SW480 (cell line): ENCODE results near the gene GYS2.
A peak's percentile ranks its signal among the peaks of the same experiment; 100 is the strongest.
"Not testable (repeated sequence)": the region's sequence is repeated elsewhere in the genome, so short reads cannot be mapped to it uniquely, and the experiment has no call there.

ENCODE experiments used
- DNase-seq: peaks from one replicate; pipeline ENCODE4 v3.0.0-alpha.2; 2016; ENCODE audit warnings: low spot score

The GYS2 gene

DNA sequence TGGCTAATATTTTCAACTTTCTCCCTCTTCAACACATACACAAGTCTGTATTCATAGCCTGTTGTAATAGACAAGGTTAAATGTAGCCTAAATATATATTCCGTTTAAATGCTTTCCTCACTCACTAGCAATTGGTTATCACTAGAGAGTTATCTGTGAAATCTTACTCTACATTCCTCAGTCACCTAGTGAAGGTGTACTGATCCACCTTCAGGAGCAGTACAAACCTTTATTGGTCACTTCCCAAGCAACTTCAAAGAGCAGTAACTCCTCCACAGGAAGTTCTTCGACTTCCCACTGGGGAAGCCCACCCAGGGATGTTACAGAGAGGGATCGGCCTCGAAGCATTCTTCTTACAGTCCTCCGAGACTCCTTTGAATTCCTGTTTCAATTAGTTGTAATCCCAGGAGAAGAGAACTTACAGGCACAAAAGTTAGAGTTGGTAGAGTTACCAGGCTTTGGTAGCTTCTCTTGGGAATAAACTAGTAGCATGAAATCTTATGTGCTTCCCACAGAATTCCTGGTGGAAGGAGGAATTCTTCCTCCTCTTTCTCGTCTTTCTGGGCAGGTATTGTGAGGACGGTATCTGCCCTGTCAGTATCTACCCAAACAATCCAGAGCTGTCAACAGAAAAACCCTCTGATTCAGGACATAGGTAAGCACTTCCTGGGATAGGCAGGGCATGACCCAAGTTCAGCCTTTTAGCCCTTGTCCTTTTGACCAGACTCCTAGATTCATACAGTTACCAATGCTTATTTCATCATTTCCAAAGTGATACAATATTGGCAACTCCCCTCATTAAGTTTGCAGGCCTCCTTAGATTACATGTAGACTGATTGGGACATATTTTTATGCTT, at the start of gene GYS2:
Gene GYS2, minus strand, starts transcription at position 603 of the 857 bp plus-strand sequence. Its CDS starts 255 bp downstream, at position 348.
- no peak for DNase-seq

DNA sequence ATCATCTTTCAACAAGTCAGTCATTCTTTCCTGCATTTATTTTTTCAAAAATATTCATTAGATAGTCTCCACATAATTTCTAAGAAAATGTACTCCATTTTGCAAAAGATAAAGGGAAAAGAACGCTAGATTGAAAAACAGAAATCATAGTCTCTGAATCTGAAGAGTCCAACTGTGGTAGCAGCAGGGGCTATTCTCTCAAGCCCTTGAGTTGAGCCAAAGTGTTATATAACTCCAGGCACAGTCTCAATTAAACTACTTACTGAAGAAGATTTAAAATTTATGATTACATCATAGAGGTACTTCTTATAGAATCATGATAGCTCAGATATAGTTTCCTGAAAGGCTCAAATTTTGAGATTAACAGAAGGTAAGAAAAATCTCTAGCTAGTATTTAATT, 47.2 kb upstream of the GYS2 start:
- DNase-seq: no peak

DNA sequence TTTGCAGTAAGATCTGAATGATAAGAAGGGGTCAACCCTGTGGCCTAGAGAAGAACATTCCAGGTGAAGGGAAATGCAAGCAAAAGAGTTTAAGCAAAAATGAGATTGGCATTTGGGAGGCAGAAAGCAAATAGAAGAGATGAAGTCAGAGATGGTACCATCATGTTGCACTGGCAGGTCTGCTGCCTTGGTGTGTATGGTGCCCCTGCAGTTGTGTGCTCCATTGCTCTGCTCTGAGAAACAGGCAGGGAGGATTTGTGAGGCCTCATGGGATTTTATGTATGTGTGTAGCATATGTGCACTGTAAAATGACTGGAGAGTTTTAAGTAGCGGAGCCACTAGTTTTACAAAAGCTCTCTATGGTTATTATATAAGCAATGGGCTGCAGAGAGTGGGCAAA, 46.4 kb upstream of the GYS2 start:
- DNase-seq: no peak

DNA sequence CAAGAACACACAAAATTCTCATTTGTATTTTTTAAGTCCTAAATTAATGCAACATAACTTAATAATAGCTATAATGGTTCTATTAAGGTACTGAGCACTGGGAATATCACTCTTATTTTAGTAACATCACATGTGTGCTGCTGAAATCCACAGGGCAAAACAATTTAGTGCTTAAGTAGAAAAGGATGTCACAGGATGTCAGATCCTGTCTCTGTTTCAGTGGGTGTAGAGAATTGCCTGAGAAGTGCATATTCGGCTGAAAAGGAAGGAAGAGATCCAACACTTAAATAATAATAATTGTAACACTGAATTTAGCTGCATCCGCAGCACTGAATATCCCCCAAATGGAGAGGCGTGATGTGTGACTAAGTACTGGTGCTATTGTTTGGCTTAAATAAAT, 44.4 kb upstream of the GYS2 start:
- no peak for DNase-seq

DNA sequence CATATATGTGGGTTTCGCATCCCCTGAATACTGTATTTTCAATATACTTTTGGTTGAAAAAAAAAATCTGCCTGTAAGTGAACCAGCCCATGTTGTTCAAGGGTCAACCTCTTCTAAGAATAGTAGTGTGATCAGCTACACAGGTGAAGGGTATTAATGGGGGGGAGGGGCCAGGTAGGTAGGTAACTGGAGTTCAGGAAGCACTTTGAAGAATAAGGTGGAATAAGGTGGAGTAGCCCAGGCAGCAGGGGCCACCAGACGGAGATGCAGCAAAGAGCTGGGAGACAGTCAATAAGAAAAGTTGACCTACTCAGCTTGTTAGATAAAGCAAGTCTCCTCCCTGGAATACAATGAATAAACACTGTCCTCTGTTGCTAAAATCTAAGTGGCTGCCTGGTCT, 43.7 kb upstream of the GYS2 start:
- DNase-seq: no peak

DNA sequence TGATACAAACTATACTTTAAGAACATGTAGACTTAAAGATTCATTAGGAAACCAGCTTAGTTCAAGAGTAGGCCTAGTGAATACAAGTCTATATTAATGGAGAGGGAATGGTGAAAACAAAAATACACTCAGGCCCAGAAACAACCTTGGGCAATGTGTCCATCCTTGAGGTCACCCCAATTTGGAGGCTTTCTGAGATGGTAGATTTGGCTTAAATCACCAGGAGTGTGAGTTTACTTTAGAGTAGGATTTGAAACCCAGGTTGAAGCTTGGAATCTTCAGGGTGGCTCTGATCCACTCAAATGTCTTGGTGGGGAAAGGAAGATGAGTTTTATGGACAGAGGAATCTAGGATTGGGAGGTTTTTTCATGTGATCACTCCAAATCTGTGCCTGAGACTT, 42.5 kb upstream of the GYS2 start:
- DNase-seq: no peak

DNA sequence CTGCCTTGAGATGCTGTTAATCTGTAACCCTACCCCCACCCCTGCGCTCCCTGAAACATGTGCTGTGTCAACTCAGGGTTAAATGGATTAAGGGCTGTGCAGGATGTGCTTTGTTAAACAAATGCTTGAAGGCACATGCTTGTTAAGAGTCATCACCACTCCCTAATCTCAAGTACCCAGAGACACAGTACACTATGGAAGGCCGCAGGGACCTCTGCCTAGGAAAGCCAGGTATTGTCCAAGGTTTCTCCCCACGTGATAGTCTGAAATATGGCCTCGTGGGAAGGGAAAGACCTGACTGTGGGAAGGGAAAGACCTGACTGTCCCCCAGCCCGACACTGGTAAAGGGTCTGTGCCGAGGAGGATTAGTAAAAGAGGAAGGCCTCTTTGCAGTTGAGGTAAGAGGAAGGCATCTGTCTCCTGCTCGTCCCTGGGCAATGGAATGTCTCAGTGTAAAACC, 40.4 kb upstream of the GYS2 start:
- not testable (repeated sequence) for DNase-seq

DNA sequence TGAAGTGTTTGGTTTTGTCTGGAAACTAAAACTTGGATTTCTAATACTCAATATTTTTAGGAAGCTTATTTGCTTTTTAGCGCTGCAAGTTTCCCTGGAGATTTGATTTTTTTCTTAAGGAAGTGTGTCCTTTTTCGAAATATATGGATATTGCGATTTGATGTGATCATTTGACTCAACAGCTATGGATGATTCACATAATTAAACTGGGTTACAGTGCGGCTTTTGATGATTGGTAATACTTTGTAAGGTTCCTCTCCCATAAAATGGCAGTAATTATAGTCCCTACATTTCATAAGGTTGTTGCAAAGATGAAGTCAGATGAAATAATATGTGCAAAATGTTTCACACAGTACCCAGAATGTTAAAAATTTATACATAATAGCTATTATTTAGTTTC, 39.9 kb upstream of the GYS2 start:
- DNase-seq: no peak

DNA sequence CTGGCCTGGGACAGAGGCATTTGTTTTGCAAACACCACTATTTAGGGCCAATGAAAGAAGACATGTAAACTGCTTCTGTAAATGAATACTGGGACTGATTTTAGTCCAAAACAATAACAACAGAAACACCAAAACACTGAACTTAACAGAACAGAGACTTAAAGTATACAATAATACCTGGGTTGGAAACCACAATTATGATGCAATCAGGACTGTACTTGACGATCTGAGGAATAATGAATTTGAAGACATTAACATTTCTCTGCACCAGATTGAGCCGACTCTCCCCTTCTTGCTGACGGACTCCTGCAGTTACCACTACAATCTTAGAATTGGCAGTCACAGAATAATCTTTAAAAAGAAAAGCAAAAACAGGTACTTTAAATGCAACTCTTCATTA, 39.1 kb upstream of the GYS2 start:
- no peak for DNase-seq

DNA sequence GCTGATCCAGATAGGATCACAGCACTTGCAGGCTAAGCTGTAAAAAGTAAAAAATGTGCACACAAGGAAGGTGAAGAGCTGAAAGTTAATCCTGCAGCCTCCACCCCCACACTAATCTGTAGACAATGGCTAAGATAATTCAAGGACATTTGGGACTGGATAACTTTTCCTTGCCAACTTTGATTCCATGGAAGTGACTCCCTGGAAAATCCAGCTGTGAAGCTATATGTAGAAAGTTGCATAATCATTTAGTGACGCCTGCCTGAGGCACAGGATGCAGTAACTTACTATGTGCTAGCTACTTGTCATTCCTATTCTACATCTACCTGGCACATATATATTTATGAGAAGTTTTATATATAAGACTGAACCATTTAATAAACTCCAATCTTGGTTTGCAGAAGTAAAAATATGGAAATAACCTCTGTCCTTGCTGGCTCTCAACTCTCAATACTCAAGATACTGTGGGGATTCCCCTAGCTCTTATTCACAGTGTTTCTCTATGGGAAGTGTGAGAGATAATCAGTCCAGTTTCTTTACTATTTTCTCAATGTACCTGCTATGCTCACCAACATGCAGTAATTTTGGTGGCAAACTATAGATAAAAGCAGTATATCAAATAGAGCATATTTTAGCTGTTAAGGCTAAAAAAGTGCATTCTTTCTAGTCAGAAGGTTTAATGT, 38.2 kb upstream of the GYS2 start:
- DNase-seq: no peak

DNA sequence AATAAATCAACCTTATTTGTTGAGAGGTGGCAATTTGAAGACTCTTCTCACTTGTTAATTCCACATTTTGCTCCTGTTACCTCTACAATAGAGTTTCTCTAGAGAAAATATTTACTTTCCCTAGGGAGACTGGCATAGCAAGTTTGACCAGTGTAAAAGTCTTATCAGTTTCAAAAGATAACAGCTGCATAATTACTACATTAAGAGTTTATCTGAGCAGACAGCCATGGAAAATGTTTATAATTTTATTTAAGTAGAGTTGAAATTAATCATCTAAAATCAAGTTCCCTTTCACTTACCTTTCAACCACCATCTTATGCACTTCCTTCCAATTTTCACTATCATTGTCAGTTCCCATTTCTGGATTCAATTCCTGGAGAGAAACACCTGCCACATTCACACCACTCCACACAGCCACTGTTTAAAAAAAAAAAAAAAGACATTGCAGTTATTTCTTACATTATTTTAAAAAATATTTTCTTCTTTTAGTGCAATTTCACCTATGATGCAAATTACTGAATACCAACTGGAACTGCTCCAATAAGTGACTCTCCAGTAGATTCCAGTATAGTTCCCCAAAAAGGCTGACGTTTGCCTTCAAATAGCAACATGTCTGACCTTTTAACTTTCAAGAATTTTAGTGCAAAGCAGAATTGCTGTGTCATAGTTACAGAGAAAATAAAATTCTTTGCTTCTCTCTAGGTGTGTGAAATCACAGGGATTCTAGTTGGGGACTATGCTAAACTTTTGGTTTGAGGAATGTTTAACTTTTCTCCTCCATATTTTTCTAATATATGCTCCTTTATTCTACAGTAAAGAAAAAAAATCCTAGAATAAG, 33.6 kb upstream of the GYS2 start:
- DNase-seq: no peak

DNA sequence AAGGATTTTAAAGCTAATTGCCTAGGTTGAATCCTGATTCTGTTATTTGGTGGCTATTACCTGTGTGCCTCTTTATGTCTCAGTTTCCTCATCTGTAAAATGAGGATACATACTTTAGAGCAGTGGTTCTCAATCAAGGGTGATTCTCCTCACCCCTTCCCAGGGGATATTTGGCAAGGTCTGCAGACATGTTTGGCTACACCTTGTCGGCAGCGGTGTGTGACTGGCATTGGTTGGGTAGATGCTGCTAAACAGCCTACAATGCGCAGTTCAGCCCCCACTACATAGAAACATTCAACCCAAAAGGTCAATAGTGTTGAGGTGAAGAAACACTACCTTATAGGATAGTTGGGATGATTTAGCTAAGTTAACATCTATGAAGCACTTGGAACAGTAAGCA, 29.6 kb upstream of the GYS2 start:
- DNase-seq: no peak

DNA sequence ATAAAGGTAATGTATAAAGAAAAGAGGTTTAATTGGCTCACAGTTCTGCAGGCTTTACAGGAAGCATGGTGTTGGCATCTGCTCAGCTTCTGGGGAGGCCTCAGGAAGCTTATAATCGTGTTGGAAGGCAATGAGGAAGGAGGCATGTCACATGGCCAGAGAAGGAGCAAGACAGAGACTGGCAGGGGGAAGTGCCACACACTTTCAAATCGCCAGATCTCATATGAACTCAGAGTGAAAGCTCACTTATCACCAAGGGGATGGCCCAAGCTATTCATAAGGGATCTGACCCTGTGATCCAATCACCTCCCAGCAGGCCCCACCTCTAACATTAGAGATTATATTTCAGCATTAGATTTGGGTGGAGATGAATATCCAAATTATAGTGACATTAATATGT, 26.7 kb upstream of the GYS2 start:
- no peak for DNase-seq

DNA sequence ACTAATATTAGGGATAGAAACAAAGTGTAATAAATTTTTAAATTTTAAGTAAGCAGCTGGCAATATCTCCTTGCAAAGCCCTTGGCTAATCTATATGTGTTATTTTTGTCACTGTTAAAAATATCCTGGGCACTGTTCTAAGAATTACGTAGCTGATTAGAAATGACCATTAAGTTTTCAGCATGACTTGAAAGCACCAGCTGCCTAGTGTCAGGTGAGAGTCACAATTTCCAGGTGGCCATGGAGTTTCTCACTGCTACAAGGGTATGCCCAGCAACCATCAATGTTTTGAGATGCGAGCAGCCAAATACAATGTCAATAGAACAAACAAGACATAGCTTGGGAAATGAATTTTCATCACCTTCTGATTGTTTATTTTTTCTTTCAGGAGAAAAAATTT, 23.3 kb upstream of the GYS2 start:
- no peak for DNase-seq

DNA sequence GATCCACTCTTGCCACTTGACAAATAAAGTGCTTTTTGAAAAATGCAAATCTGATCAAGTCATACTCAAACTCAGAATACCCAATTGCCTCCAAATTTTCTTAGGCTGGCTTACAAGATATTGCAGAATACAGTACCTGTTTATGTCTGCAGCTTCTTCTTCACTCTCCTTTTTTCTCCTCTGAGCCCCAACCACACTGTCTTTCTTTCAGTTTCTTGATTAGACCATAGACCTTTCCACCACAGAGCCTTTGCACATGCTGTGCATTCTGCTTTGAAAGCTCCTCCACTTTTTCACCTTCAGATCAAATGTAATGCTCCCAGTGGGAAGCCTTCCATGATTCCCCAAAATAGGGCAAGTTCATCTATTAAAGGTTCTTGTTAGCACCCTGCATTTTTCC, 13.9 kb upstream of the GYS2 start:
- DNase-seq: no peak

DNA sequence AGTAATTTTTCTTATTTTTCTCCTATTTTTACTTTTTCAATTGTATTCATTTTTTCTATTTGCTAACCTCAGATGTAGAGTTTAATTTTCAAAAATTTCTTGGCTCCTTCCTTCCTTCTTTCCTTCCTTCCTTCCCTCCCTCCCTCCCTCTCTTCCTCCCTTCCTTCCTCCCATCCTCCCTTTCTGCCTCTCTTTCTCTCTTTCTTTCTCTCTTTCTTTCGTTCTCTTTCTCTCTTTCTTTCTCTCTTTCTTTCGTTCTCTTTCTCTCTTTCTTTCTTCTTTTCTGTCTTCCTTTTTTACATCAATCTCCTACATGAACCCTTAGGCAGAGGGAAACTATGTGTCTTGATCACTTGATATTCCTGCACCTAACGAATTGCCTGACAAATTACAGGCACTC, 12.4 kb upstream of the GYS2 start:
- no peak for DNase-seq

DNA sequence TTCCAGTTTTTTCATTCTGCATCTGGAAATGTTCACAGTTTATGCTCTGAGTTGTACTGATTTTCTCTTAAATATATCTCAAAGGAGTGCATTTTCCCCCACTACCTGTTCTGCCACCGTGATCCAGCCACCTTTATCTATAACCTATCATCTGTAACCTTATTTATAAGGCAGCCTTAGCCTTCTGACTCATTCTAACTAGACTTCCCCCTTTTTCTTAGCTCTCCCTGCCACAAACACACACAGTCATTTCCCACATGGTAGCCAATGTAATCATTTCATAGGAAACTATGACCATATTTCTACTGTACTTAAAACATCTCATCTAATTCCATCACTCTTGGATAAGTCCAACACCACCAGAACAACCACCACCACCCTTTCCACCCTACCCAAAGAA, 10.8 kb upstream of the GYS2 start:
- DNase-seq: no peak

DNA sequence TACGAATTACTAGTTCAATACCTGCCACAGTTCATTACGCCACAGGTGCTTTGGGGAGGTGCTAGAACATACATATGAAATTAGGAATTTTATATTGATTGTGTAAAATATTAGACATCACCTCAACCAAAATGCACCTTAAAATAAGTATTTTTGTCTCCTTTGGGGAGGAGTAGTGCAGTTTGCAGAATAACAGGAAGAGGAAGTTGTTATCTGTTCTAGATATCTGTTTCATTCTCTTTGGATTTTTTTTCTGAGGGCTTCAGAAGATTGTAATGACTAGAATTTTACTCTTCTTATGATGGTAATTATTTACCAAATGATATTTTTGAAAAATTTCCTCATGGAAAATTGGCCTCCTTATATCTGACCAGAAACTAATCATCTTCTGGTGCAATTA, 9.9 kb upstream of the GYS2 start:
- no peak for DNase-seq

DNA sequence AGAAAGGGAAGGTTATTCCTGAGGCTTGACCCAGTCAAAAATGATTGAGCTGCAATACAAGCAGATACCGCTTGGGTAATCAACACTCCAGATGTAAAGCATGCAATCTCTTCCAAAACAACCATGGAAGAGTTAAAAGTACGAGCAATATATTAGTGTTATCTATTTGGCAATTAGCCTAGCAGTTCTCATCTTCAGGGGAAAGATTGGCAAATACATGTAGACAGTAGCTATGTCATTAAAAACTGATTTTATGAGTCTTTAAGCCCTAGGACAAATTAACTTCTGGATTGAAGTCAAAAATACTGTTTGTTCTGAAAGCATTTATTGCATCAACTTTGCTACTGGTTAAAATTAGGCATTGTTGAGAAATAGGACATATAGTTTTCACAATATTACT, 9.3 kb upstream of the GYS2 start:
- no peak for DNase-seq

DNA sequence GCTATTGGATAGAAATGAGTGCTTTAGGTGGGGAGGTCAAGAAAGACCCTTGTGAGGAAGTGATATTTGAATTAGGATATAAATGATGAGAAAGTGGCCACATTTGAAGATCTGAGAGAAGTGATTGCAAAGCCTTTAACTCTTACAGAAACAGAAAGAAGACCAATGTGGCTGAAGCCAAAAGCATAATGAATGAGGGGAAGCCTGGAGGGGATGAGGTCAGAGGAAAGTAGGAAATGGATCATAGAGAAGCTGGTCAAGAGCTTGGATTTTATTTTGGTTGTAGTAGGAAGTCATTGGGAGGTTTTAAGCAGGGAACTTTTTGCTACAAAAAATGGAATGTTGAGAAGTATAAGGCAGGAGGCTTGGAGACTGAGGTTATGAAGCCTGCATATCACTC, 3.5 kb upstream of the GYS2 start:
- DNase-seq: no peak

DNA sequence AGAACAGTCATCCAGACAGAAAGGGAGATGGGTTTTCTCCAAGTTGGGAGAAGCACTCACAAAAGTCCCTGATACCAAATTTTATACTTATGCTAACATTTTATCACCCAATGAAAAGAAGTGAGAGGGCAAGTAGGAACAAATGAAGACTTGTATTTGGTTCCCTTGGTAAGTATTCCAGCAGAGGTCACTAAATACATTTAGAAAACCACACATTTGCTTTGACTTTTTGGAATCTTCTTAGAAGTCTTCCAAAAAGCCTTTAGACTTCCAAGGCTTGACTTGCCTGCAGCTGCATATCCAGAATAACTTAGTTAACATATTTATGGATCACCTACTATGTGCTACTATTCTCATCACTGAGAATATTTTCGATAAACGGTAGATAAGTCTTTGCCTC, 3.1 kb upstream of the GYS2 start:
- peak; percentile 20 for DNase-seq

DNA sequence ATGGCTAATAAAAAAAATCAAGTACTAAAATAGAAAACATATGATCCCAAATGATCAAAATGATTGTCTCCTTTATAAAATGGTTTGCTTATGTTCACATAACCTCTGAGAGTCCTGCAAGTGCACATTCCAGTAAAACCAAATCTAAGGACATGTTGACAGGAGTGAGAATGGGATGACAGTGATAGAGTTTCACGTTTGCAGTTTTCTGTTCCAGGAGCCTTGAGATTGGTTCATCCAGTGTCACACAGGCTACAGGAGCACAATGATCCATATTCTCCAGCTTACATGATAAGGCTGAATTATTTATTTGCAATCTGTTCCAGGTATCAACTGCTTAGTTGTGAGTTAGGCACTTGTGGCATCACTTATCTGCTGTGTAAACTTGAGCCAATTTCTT, 1.5 kb upstream of the GYS2 start:
- no peak for DNase-seq

DNA sequence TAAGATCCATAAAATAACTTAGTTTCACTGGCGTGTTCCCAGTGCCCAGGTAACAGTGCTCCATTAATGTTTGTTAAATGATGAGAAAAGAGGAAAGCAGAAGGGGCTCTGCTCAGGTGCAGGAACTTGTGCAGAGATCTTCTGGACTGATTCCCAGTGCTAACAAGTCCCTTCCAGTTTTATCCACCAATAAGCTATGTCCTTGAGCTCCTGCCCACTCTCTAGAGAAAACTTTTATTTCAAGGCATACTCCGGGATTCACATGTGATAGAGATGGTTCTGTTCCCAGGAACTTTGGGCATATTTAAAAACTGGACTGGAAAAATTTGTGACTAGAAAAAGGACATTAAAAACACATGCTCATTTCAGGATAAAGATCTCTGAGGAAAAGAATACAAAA, 1.9 kb downstream of the GYS2 start:
- DNase-seq: no peak
